ENCODE results near the gene TP53AIP1.

Gene TP53AIP1

DNA sequence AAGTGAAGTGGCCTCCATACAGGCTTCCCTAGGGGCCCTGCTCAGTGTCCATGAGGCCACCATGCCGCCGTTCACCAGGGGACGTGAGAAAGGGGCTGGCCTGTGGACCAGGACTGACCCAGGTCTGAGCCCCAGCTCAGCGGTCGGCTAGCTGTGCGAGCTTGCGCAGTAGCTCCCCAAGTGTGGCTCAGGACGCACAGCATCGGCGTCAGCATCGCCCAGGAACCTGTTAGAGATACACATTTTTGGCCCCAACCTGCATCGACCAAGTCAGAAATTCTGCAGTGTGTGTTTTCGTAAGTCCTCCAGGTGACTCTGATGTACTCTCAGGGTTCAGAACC is 429 bp downstream of the TP53AIP1 start:
- DNase-seq: no peak

DNA sequence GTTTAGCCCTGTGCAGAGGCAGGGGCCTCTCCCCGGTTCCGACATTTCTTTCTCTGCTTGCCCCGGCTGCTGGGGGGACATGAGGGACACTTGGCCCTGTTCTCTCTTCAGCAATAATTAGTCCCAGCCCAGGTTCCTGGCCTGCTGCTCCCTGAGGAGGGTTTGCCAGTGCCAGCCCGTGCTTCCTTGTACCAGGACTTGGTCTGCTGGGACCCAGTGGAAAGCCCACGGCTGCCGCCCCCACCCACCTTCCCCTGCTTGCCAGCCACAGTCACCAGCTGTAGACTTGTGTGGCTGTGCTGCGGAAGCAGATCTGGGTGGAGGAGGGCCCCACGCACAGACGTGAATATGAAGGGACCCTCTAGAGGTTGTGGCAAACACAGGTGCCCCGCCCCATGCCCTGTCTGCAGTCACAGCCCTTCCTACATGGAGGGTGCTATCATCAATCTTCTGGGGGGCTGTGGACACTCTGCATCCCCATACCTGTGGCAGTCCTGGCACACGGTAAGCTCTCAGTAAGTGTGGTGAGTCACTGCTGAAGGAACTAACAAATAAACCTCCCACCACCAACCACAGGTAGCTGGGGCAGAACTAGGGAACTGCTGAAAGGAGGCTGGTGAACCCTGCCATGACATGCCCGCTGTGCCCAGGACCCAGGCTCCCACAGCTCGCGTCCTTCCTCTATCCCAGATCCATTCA is 949 bp downstream of the TP53AIP1 start:
- no peak for DNase-seq

DNA sequence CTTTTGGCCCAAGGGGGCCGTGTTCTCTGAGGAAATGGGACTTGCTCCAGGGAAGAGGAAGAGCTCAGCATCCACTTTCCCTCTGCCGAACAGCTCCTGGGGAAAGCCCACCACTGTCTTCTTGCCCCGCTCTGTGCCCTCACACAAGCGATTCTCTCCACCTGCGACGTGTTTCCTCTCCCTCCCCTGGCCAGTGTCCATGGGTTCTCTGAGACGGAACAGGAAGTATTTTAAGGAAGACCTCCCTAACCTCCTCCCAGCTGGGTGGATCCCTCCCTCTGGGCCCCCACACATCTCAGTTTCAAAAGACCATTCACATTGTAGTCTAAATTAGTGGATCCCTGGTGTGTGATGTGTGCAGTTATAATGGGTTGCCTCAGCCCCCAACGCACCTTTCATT is 1.6 kb downstream of the TP53AIP1 start:
- no peak for DNase-seq

DNA sequence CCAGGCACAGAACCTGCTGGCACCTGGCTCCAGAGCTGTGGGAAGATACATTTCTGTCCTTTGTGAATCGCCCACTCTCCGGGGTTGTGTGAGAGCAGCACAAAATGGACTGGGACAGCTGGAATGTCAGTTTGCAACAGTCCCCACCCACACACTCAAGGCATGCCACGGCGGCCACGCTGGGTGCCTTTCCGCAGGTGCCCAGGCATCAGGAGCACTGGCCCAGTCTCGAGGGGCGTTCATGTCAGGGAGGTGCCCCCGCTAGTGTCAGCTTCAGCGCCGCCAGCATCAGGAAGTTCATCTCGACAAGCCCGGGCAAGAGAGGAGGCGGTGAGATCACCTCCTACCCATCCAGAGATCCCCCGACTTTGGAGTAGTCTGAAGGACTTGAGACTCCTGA is 2.1 kb downstream of the TP53AIP1 start:
- no peak for DNase-seq

DNA sequence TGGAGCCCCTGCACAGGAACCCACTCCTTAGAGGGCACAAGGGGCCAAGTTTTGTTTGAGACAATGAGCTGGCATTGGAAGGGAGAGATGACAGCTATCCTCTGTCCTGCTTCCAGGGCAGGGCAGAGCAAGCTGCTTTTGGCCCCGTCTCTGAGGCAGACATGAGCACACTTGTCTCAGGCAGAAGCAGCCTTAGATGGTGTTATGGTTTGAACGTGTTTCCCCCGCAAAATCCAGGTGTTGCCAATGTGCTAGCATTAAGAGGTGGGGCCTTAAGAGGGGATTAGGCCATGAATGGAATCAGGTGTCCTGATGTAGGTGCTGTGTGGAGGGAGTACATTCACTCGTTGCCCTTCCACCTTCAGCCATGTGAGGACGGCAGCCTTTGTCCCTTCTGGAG is 2.5 kb downstream of the TP53AIP1 start:
- DNase-seq: no peak

DNA sequence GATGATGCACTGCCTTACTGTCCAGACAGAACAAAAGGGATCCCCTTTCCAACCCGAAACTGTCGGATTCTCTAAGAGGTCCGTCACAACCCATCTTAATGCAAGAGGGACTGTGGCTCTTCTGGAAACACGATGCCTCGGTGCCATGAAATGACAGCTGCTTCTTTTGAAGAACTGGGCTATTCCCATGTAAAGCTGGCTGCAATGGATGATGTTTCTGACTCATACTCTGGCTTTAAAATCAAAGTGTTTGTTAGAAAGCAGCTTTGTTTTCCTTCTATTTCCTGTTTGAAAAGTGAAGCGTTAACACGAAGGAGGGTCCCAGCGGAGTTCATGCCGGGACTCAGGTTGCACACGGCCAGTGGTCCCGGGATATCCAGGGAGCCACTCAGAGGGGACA is 3.1 kb downstream of the TP53AIP1 start:
- no peak for DNase-seq

DNA sequence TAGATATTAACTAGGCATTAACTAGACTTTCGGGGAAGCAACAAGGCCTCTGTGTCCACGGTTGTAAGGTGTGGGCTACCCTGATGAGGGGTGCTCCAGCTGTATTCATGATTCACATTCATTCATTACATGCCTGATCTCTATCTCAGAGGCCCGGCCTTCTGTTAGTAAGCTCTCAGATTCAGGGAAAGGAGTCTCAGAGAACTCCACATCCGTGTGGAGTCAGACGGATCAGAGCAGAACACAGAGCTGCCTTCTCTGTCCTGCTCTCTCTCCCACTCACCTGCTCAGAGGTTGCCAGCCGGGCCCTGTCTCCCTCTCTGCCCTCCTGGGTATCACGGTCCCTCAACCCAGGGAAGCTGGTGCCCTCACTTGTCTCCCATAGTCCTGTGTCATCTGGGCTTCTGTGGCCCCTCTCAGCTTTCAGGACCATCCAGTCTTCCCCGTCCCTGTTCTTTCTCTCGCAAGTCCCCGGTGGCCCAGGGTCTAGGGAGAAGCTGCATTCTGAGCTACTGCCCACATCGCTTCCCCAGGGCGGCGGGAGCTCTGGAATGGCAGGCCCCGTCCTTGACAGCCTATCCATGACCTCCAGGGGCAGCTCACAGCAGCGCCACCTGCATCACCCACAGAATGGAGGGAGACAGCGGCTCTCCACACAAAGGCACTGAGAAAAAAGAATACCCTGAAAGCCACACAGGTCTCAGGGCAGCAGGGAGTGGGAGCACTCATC is 4.3 kb downstream of the TP53AIP1 start:
- no peak for DNase-seq

DNA sequence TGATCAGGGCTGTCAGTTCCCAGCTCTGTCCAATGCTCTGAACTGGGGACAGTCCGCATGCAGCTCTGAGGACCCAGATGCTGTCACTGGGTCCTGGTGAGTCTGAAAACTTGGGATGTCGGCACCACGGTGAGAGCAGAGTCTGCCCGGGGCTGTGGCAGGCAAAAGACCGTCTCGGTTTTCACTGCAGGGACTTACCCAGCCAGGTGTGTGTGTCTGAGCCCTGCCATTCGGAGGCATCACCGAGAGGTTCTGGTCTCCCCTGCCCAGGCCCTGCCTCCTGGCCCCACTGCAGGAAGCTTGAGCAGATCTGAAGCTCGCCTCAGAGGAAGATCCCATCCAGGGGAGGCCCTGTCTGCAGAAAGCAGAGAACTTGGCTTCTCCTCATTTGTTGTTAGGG is 5.2 kb downstream of the TP53AIP1 start:
- DNase-seq: no peak

DNA sequence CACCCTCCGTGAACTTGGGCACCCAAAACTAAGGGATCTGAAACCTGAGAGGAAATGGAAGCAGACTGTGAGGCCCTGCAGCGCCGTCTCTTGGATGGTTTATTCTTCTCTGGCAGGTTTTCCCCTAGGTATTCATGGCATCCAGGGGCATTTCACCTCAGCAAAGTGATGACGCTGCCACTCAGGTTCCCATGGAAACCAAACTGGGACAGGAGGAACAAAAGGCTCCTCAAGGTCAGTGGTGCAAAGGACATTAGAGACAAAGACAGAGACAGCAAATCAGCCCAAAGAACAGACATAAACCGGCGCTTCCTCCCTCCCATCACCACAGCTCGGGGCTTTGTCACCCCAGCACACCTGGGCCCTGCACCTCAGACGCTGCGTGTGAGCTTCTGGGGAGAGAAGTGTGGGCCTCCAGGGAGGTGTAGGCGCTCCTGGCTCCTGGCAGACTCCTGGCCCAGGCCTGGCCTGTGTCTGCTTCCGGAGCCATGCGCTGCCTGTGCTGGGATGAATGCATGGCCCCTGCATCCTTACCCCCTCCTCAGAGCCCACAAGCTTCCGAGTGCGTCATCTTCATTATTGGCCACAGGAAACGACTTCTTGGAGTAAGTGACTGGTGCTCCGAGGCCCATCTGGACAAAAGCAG is 5.9 kb downstream of the TP53AIP1 start:
- no peak for DNase-seq

DNA sequence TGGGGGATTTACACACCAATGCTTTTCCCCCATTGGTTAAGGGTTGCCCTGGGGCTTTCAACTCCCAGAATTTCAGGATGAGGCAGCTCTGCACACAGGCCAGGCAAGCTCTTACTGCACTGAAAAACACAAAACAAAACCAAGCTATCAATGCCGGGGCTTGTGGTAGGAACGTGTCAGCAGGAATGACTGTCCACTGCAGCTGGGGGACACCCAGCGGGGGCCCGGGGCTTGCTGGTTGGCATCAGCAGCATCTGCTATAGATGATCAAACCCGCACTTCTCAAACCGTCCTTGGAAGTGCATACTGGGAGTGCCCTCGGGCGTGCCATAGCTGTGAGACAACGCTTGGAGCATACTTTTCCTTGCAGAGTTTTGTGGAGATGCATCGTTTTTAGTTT is 7.7 kb downstream of the TP53AIP1 start:
- DNase-seq: no peak

DNA sequence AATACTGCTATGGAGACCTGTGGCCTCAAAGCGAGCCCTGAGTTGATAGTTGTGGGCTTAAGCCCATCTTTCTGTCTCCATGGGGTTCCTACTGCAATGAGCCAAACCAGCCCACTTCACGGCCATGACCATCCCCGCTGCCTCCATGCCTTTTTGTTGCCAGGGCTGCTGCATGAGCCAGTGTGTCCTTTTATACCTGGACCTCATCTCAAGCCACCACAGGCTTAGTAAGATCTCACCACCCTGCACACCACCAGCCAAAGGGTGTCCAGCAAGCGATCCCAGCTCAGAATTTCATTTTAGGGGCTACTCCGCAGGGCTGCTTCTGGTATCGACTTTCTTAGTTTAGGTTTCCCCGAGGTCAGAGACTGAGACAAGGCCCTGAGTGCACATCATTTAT is 8.3 kb downstream of the TP53AIP1 start:
- DNase-seq: no peak

DNA sequence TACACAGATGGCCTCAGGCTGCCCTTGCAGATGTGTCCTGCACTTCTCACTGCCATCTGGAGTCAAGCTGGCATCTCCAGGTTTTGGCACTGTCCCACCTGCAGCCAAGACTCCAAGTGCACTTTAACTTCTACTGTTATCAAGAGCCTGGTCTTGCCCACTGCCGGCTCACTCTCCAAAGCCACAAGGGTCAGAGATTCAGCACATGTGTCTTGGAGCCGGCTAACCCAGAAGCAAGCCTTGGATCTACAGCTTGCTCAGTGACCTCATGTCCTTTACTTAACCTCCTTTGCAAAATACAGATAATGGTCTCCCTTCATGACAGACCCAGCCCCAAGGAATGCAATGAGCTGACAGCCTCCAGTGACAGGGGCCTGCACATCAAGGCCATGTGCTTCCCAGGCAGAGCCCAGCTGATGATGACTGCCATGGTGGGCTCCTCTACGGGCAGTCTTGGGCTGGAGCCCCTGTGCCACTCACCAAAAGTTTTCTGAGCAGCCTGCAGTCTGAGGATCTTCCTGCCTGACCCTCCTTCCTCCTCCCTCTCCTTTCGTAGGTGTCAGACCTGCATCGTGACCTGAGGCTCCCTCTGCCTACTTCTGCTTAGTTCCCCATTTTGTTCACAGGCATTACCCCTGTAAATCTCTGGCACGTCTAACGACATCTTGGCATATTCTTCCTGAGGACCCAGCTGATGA is 9.0 kb downstream of the TP53AIP1 start:
- no peak for DNase-seq

DNA sequence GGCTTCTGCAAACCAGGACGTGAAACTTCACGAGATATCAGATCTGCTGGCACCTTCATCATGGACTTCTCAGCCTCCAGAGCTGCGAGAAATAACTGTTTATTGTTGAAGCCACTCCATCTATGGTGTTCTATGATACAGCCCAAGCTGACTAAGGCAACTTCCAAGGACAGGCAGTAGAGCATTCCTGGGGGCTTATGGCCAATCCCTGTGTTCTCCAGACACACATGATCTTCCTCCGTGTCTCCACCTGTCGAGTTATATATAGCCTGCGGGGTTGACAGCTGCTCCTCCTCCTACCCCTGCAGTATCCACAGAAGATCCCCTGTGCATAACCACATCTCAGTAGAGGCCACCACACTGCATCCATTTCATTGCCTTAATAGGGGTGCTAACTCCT is 11.0 kb downstream of the TP53AIP1 start:
- no peak for DNase-seq

DNA sequence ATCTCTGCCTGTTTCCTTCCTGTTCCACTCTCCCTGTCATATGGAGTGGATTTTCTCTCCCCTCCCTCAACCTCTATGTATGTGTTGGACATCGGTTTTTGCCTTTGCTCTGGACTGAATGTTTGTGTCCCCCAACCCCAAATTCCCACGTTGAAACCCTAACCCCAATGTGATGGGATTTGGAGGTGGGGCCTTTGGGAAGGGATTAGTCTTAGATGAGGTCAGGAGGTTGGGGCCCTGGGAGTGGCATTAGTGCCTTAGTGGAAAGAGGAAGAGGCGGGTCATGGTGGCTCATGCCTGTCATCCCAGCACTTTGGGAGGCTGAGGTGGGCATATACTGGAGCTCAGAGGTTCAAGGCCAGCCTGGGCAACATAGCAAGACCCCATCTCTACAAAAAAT is 11.6 kb downstream of the TP53AIP1 start:
- no peak for DNase-seq

DNA sequence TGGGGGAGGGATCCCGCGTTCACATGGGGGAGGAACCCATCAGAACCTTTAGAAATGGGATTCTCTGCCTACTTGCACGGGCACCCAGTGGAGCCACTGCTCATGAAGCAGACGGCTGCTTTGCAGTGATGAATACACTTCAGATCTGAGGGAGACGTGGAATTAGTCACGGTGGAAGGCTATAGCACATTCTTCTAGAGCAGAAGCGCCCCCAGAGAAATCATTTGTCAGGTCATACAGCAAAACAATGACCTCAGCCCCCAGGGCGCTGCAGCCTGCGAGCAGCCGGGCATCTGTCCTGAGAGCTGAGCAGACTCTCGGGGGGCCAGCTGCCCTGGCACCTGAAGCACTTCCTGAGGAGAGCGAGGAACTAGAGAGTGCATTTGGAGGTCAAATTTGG is 12.7 kb downstream of the TP53AIP1 start:
- no peak for DNase-seq

DNA sequence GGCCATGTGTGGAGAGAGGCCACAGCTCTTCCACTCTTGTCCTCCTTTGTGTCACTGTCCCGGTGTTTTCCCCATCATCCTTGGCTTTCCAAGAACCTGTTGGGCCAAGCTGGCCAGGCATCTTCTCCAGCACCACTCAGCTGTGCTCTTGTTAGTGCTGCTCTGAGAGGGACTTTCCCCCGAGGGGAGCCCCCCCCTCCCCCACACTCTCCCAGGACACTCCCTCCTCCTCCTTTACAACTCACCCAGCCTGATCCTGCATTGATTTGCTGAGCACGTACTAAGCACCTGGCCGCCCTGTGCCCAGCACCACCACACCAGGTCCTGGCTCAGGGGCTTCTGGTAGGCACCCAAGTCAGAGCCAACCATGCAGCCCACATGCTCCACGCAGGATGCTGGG is 13.2 kb downstream of the TP53AIP1 start:
- DNase-seq: no peak

DNA sequence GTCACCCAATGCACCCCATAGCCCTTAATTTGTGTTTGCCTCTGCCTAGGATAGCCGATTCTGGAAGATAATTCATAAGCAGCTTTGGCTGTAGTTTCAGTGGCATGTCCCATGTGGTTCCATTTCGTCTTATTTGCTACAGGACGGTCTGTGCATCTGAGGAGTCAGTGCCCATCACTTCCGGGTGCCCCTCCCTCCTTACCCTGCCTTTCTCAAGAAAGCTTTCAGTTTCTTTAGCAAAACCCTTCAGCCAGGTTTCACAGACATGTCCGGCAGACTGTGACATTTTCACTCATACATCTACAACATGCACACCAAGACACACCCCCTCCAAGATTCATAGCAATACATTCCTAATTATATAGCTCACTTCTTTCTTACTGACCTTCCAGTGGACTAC is 14.3 kb downstream of the TP53AIP1 start:
- DNase-seq: no peak

DNA sequence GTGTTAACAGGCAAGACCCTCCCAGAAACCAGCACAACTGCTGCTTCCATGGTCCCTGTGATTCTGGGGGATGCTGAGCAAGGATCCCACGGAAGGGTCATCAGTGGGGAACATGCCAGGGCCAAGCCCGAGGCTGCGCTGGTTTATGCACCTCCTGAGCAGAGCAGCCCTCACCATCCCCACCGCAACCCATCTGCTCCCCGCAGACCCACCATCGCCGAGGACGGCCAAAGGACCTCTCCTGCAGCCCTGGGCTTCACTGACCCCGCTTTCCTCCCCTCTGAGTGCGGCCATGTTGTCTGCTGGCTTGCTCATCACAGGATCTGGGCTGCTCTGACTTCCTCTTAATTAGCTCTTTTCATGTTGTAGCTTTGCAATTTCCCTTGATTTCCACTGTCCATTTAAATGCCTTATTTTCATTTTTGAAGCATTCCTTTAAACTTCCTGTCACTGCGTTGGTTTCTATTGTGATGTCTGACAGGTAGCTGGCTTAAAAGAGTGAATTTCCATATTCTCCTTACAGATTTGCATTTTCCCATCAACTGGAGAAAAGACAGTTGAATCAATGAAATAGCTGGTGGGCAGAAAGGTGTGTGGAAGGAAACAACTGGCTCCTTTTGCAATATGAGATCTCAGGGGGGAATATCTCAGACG is 14.9 kb downstream of the TP53AIP1 start:
- DNase-seq: no peak

DNA sequence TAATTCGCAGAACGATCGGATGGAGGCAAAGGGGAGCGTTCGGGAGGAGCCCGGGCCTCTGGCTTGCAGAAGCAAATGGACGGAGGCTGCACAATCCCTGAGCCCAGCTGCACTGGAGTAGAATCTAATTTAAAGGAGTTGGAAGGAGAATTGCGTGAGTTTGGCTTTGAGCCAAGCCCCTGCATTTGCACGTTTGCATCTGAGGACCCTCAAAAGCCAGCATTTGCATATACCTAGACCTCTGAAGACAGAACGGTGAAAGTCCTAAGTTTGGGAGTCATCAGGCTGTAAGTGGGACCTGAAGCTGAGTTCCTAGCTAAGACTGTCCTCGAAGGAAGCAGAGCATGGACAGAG is 15.6 kb downstream of the TP53AIP1 start:
- DNase-seq: no peak

DNA sequence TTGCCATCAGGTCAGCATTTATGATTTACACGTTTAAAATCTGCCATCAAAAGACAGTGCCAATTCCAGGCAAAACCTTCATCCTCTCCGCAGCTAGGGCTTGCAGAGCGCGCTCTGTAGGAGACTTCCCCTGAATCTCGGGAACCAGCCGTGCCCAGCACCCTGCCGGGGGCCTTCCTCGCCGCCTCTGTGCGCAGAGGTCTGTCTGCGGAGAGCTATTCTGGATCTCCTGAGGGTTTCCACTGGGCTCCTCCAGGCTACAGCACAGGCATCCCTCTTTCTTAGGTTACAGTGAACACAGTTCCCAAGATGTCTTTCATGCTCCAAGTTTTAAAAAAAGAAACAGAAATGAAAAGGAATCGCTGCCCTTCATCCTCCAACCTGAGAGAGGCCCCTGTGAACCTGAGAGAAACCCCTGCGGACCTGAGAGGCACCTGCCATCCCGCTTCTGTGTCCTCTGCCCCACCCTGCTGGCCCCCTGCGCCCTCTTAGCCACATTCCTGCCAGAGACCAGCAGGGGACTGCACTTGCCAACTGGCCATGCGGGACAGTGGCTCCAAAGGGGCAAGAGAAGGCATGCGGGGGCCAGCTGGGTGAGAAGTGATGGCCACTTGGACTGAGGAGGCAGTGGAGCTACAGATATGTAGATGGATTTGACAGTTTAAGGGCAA is 16.1 kb downstream of the TP53AIP1 start:
- DNase-seq: no peak

DNA sequence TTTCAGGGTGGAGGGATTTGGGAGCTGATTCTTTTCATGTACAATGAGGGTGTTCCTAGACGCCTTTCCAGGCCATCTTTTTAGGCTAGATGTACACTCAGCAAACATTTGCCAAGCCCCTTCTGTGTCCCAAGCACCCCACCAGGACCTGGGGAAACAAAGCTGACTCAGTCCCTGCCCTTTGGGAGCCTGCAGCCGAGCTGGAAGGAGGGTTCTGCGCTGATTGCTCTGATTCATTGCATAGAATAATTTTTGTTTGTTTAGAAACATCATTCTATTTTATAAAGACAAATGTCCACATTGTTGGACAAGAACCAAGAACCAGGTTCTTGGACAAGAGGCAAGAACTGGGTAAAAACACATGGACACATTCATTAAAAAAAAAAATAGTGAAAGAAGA is 16.7 kb downstream of the TP53AIP1 start:
- DNase-seq: no peak

DNA sequence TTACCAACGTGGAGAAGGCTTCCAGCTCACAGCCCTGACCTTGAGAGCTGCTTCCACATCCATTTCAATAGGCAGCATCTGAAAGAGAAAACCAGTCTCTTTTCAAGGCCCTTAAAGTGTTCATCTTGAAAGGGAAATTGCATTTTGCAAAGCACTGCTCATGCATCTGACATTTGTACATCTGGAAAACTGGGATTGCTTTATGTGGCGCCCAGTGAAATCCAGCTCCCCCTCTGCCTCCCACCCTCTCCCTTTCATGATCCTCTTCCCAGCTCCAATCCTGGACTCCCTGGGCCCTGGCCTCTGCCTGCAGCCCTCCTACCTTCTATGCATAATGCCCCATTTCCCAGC is 17.4 kb downstream of the TP53AIP1 start:
- DNase-seq: no peak

All from activated CD4-positive, CD25-positive, alpha-beta regulatory T cell (primary cell).